Calu3 (cell line): Measurements from ENCODE around the gene PTGFRN. TPM values are rescaled to one million over a fixed set of nuclear protein-coding genes. Genes with fewer than 3 reads are reported as not detected.
"Not testable (repeated sequence)": the region's sequence is repeated elsewhere in the genome, so short reads cannot be mapped to it uniquely, and the experiment has no call there.

Experiments used
- Bru-seq: library from RNA; stranded (reverse); fragments of 400-500 nt; gene quantifications from one replicate; lab custom pipeline; 2021; lab: Mats Ljungman, UMichigan
- BruChase-seq, 2 experiments: library from RNA; stranded (reverse); fragments of 400-500 nt; gene quantifications; one replicate each; lab custom pipeline; 2021; lab: Mats Ljungman, UMichigan
- BruUV-seq: library from RNA; stranded (reverse); fragments of 400-500 nt; replicated peaks from 2 replicates; lab custom pipeline; 2021; lab: Mats Ljungman, UMichigan
- CTCF ChIA-PET: fragments of 300-600 bp; sonication (Branson Sonifier 250); formaldehyde crosslinking; loops from one replicate; lab custom pipeline; 2022; ENCODE audit warnings: antibody characterized with exemption; lab: Charles Lee
- DNase-seq: peaks from one replicate; pipeline ENCODE4 v3.0.0; 2022
- H3K27ac Mint-ChIP-seq: one replicate; pipeline ENCODE4 v1.8.0; 2022; ENCODE audit warnings: mixed read lengths; ENCODE audit not compliant: unreplicated experiment
- H3K27me3 Mint-ChIP-seq: one replicate; pipeline ENCODE4 v1.8.0; 2022; ENCODE audit warnings: mixed read lengths; ENCODE audit not compliant: unreplicated experiment
- H3K36me3 Mint-ChIP-seq: one replicate; pipeline ENCODE4 v1.8.0; 2022; ENCODE audit warnings: mild to moderate bottlenecking, moderate library complexity, mixed read lengths; ENCODE audit not compliant: insufficient read depth, unreplicated experiment
- H3K4me1 Mint-ChIP-seq: one replicate; pipeline ENCODE4 v1.8.0; 2022; ENCODE audit warnings: mild to moderate bottlenecking, low read depth, mixed read lengths; ENCODE audit not compliant: unreplicated experiment
- H3K4me3 Mint-ChIP-seq: one replicate; pipeline ENCODE4 v1.8.0; 2022; ENCODE audit warnings: mild to moderate bottlenecking, low read depth, moderate library complexity, mixed read lengths; ENCODE audit not compliant: unreplicated experiment
- H3K9me3 Mint-ChIP-seq: one replicate; pipeline ENCODE4 v1.8.0; 2022; ENCODE audit warnings: low read depth, mixed read lengths; ENCODE audit not compliant: unreplicated experiment
- intact Hi-C: fragments of 100-400 bp; cut with micrococcal nuclease; formaldehyde crosslinking; loops from one replicate; pipeline ENCODE4 v1.10.0; 2022; ENCODE audit not compliant: unreplicated experiment
- long read RNA-seq: library from polyadenylated mRNA; stranded (forward); transcript quantifications from one replicate; pipeline ENCODE4 v2.0.0, GENCODE V29; 2022
- total RNA-seq: library from RNA; stranded (reverse); gene quantifications from 2 replicates; pipeline ENCODE4 v1.2.3, GENCODE V29; 2022
- TF ChIP-seq, protein P1 (sequence below): fragments of 200-600 bp; IDR thresholded peaks from one replicate; pipeline ENCODE4 v1.8.0; 2022; ENCODE audit warnings: antibody characterized with exemption; ENCODE audit not compliant: unreplicated experiment

Gene PTGFRN
- total RNA-seq, result 29.4 and 44.6 TPM in 2 replicates
- percentile 53 among the genes with signal in this experiment for Bru-seq, nascent RNA
- percentile 66 among the genes with signal in this experiment for BruChase-seq, experiment 1, labeled RNA remaining after a 6-hour chase
- BruChase-seq, experiment 2, labeled RNA remaining after a 2-hour chase, result percentile 52 among the genes with signal in this experiment
- long read RNA-seq, full-length matches to known transcripts, result 2 of 11 reads
- long read RNA-seq, partial matches to known transcripts, result 9 of 11 reads
- long read RNA-seq, other reads (novel, unspliced or antisense), result 0 of 11 reads

DNA sequence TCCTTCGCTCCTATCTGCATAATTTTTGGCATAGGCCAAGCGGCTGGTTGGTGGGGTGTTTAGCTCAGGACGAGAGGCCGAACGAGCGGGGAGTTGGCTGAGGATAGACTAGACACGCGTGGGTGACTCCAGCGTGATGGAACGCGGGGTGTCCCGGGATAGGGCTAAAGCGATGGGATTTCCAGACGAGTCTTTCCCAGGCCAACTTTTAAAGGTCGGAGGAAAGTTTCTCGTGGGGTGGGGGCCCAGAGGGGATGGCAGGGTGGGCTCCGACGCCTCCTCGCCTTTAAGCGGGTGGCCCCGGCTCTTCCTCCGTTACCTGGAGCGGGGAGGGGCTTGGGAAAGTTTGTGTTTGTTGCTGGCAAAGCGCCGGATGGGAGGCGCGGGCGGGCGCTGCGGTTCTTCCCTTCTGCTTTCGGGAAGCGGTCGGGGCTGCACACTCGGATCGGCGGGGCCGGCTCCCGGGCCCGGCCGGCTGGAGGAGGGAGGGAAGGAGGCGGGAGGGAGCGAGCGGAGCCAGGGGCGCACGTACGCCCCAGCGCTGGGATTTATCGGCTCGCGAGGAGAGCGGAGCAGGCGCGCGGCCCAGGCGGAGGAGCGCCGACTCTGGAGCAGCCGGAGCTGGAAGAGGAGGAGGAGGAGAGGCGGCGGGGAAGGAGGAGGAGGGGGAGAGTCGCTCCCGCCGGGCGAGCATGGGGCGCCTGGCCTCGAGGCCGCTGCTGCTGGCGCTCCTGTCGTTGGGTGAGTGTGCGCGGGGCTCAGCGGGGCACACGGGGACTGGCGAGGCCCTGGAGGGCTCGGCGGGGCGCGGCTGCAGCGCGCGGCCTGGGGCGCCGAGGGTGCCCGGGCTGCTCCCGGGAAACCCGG, at the start of gene PTGFRN:
Gene PTGFRN, plus strand, starts transcription at position 405 of the 867 bp plus-strand sequence. Its CDS starts 288 bp downstream, at position 693.
- intact Hi-C loops, result loop anchor here (10.0 kb wide), 1 partner anchor 55 kb away; no protein-coding TSS in a partner anchor
- no peaks in the 10 kb centered on the region for H3K9me3 Mint-ChIP-seq
- no peak within 1 kb of the TSS for H3K4me3 Mint-ChIP-seq
- H3K36me3 Mint-ChIP-seq, result no peaks in the 10 kb centered on the region
- no peaks in the 10 kb centered on the region for H3K27me3 Mint-ChIP-seq
- CTCF ChIA-PET, result interaction anchor here (0.6 kb wide), 1 partner anchor 142 kb away, joined by 3 read pairs; no protein-coding TSS in a partner anchor
- peak within 1 kb of the TSS; percentile 62 for H3K27ac Mint-ChIP-seq
- TF ChIP-seq, protein P1, sequence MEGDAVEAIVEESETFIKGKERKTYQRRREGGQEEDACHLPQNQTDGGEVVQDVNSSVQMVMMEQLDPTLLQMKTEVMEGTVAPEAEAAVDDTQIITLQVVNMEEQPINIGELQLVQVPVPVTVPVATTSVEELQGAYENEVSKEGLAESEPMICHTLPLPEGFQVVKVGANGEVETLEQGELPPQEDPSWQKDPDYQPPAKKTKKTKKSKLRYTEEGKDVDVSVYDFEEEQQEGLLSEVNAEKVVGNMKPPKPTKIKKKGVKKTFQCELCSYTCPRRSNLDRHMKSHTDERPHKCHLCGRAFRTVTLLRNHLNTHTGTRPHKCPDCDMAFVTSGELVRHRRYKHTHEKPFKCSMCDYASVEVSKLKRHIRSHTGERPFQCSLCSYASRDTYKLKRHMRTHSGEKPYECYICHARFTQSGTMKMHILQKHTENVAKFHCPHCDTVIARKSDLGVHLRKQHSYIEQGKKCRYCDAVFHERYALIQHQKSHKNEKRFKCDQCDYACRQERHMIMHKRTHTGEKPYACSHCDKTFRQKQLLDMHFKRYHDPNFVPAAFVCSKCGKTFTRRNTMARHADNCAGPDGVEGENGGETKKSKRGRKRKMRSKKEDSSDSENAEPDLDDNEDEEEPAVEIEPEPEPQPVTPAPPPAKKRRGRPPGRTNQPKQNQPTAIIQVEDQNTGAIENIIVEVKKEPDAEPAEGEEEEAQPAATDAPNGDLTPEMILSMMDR, result no peak
- no peaks in the 10 kb centered on the region for H3K4me1 Mint-ChIP-seq
- BruUV-seq, result no TSS peak
- peak; percentile 65 for DNase-seq

DNA sequence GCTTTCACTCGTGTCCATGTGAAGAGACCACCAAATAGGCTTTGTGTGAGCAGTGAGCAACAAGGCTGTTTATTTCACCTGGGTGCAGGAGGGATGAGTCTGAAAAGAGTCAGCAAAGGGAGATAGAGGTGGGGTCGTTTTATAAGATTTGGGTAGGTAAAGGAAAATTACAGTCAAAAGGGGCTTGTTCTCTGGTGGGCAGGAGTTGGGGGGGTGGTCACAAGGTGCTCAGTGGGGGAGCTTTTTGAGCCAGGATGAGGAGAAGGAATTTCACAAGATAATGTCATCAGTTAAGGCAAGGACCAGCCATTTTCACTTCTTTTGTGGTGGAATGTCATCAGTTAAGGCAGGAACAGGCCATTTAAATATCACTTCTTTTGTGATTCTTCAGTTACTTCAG, 49.5 kb upstream of the PTGFRN start:
- H3K4me1 Mint-ChIP-seq, DNase-seq, H3K27ac Mint-ChIP-seq, H3K9me3 Mint-ChIP-seq, BruUV-seq, H3K27me3 Mint-ChIP-seq, H3K36me3 Mint-ChIP-seq, intact Hi-C loops, H3K4me3 Mint-ChIP-seq: not testable (repeated sequence)
- CTCF ChIA-PET, result interaction anchor here (0.7 kb wide), 1 partner anchor 638 kb away, joined by 5 read pairs; no protein-coding TSS in a partner anchor

DNA sequence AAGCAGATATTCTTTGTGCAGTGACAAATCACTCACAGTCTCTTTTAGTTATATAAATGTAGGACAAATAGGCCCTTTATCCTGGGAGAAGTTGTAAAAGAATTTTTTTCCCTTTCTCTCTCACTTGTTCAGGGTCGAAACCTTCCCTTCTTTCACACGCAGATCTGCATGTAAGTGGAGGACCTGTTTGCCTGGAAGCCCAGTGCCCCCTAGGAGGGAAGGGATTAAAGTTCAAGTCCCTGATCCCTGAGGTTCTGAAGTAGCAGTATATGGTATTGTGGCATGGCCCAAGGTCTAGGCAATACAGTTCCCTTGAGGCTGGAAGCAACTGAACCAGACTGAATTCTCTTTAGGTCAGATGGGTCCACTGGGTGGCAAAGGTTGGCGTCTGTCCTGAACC, 48.6 kb upstream of the PTGFRN start:
- Mint-ChIP-seq H3K4me3 (no peak overlapping the region), H3K27me3 (no peaks in the 10 kb centered on the region), H3K4me1 (no peaks in the 10 kb centered on the region), H3K27ac (no peak overlapping the region), H3K36me3 (no peaks in the 10 kb centered on the region), H3K9me3 (no peaks in the 10 kb centered on the region)
- no TSS peak for BruUV-seq
- TF ChIP-seq, protein P1, result no peak
- no peak for DNase-seq
- CTCF ChIA-PET, result no interaction called here
- intact Hi-C loops, result no loop called here

DNA sequence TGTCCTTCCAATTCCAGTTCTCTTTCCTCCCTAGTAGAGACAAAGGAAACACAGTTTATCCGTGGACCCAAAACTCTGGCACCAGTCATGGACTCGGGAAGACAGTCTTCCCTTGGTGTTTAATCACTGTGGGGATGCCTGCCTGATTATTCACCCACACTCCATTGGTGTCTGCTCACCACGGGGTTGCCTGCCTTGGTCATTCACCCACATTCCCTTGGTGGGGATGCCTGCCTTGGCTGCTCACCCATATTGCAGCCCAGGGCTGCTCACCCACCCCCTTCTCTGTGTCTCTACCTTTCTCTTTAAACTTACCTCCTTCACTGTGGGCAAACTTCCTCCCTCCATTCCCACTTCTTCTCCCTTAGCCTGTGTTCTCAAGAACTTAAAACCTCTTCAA, 46.7 kb upstream of the PTGFRN start:
- H3K4me3 Mint-ChIP-seq, H3K27ac Mint-ChIP-seq, H3K27me3 Mint-ChIP-seq, H3K9me3 Mint-ChIP-seq, CTCF ChIA-PET, H3K4me1 Mint-ChIP-seq, H3K36me3 Mint-ChIP-seq, BruUV-seq, DNase-seq, intact Hi-C loops: not testable (repeated sequence)

DNA sequence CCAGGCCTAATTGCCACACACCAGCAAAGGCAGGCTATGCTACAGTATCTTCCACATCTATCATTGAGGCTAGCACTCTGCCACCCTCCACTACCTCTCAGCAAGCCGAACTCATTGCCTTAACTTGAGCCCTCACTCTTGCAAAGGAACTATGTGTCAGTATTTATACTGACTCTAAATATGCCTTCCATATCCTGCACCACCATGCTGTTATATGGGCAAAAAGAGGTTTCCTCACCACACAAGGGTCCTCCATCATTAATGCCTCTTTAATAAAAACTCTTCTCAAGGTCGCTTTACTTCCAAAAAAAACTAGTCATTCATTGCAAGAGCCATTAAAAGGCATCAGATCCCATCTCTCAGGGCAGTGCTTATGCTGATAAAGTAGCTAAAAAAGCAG, 43.2 kb upstream of the PTGFRN start:
- H3K4me3 Mint-ChIP-seq, H3K4me1 Mint-ChIP-seq, H3K27ac Mint-ChIP-seq, intact Hi-C loops, BruUV-seq, DNase-seq, H3K36me3 Mint-ChIP-seq, H3K9me3 Mint-ChIP-seq, CTCF ChIA-PET: not testable (repeated sequence)
- peaks cover 15% of the 10 kb centered on the region for H3K27me3 Mint-ChIP-seq
